ENCODE data around the gene ZNF672.

ZNF672 gene

GRCh38 chr1:248837045-248837780 is 811 bp upstream of the ZNF672 start:
- no peak for DNase-seq (ENCODE audit: low read depth)

GRCh38 chr1:248838357-248839167 is 538 bp downstream of the ZNF672 start:
- DNase-seq (ENCODE audit: low read depth) = peak; percentile 65

- DNase-seq (ENCODE audit: low read depth) = no peak
Measured at GRCh38 chr1:248839168-248839555, 1.1 kb downstream of the ZNF672 start.

GRCh38 chr1:248840946-248841345 is 2.9 kb downstream of the ZNF672 start:
- DNase-seq (ENCODE audit: low read depth) = no peak

GRCh38 chr1:248841702-248842395 is 3.8 kb downstream of the ZNF672 start:
- DNase-seq (ENCODE audit: low read depth) = no peak

- DNase-seq (ENCODE audit: low read depth) = no peak
Measured at GRCh38 chr1:248842781-248843331, 4.8 kb downstream of the ZNF672 start.

GRCh38 chr1:248843687-248844086 is 5.7 kb downstream of the ZNF672 start:
- no peak for DNase-seq (ENCODE audit: low read depth)

- DNase-seq (ENCODE audit: low read depth) = no peak
Measured at GRCh38 chr1:248844526-248844925, 6.5 kb downstream of the ZNF672 start.

GRCh38 chr1:248847181-248847955 is 9.3 kb downstream of the ZNF672 start:
- no peak for DNase-seq (ENCODE audit: low read depth)

GRCh38 chr1:248847956-248848561 is 10.0 kb downstream of the ZNF672 start:
- no peak for DNase-seq (ENCODE audit: low read depth)

GRCh38 chr1:248848602-248849001 is 10.6 kb downstream of the ZNF672 start:
- no peak for DNase-seq (ENCODE audit: low read depth)

- DNase-seq (ENCODE audit: low read depth) = no peak
Measured at GRCh38 chr1:248849152-248849551, 11.1 kb downstream of the ZNF672 start.

- no peak for DNase-seq (ENCODE audit: low read depth)
Measured at GRCh38 chr1:248849637-248850036, 11.6 kb downstream of the ZNF672 start.

GRCh38 chr1:248850124-248850523 is 12.1 kb downstream of the ZNF672 start:
- DNase-seq (ENCODE audit: low read depth) = no peak

- DNase-seq (ENCODE audit: low read depth) = no peak
Measured at GRCh38 chr1:248850536-248851251, 12.7 kb downstream of the ZNF672 start.

- DNase-seq (ENCODE audit: low read depth) = no peak
Measured at GRCh38 chr1:248851390-248851789, 13.4 kb downstream of the ZNF672 start.

- DNase-seq (ENCODE audit: low read depth) = no peak
Measured at GRCh38 chr1:248852481-248853405, 14.7 kb downstream of the ZNF672 start.

GRCh38 chr1:248853663-248854375 is 15.8 kb downstream of the ZNF672 start:
- DNase-seq (ENCODE audit: low read depth) = peak; percentile 43

GRCh38 chr1:248855580-248855979 is 17.6 kb downstream of the ZNF672 start:
- no peak for DNase-seq (ENCODE audit: low read depth)

Data from activated gamma-delta T cell treated with anti-CD3 and anti-CD28 coated beads, Interleukin-2, amount 50 U/mL, for 16 hours (primary cell).